Thoracic aorta (tissue), 2 donors: ENCODE measurements around the gene ATP8B1. TPM values are rescaled to one million over a fixed set of nuclear protein-coding genes. Genes with fewer than 3 reads are reported as not detected.
A peak's percentile ranks its signal among the peaks of the same experiment; 100 is the strongest.

Source experiments
- ATAC-seq: fragments of 150-250 bp; one replicate; pipeline ENCODE4 v1.8.0; 2017; ENCODE audit warnings: low read depth; ENCODE audit not compliant: insufficient number of reproducible peaks, low FRiP score
- DNase-seq: peaks from one replicate; pipeline ENCODE4 v3.0.0-alpha.2; 2020; ENCODE audit warnings: low spot score
- H3K27ac ChIP-seq, 2 donors: fragments of 200-600 bp; sonication (generic); 1 replicate in 1 of 2; 2 replicates in 1 of 2; pipeline ENCODE4 v1.5.1; 2016; ENCODE audit warnings: mild to moderate bottlenecking in 2 of 2, moderate library complexity in 2 of 2
- H3K27me3 ChIP-seq: fragments of 200-600 bp; sonication (generic); replicated peaks from 2 replicates; pipeline ENCODE4 v1.6.0; 2016; ENCODE audit warnings: mild to moderate bottlenecking; ENCODE audit not compliant: insufficient read depth
- H3K36me3 ChIP-seq: fragments of 200-600 bp; sonication (generic); one replicate; pipeline ENCODE4 v1.5.1; 2016
- H3K4me1 ChIP-seq, 2 donors: fragments of 200-600 bp; sonication (generic); 1 replicate in 1 of 2; 2 replicates in 1 of 2; pipeline versions ENCODE4 v1.5.1 to v1.6.0; 2016; ENCODE audit warnings: low read depth in 2 of 2, mild to moderate bottlenecking in 1 of 2; ENCODE audit not compliant: control insufficient read depth in 1 of 2
- H3K4me3 ChIP-seq: fragments of 200-600 bp; sonication (generic); 2 replicates; pipeline ENCODE4 v1.5.1; 2016; ENCODE audit warnings: mild to moderate bottlenecking
- H3K9me3 ChIP-seq: fragments of 200-600 bp; sonication (generic); 2 replicates; pipeline ENCODE4 v1.5.1; 2016
- CTCF ChIP-seq: fragments of 200-600 bp; sonication (generic); IDR thresholded peaks from one replicate; pipeline ENCODE4 v1.5.1; 2019; ENCODE audit warnings: antibody characterized with exemption
- total RNA-seq, 2 donors: library from RNA; depleted of rRNA; stranded (reverse); fragments of >200 nt; gene quantifications; one replicate each; pipeline versions ENCODE4 v1.1.0 to v1.2.3, GENCODE V29; 2016

Gene ATP8B1
- total RNA-seq, 2 donors from 2014 or later, result 68.7 to 111 TPM

DNA sequence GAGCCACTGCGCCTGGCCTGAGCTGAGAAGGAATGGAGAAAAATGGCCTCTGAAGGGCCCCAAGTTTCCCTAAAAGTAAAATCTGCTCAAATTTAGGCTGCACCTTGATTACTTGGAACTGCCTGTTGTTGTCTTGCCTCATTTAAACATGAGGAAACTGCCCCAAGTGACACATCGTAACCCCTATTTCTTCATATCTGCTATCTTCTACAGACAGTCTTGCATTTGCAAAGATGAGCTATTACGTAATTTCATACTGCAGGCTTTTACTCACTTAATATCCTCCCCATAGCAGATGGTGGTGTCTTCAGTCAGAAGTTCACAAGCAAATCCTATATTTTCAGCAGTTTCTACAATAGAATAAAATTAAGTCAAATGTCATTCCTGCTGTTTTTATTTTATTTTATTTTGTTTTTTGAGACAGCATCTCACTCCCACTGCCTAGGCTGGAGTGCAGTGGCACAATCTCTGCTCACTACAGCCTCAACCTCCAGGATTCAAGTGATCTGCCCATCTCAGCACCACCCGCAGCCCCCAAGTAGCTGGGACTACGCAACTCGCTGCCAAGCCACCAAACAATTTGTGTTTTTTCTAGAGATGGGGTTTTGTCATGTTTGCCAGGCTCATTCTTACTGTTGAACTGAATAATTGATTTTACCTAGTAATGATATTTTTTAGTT is 136.2 kb downstream of the ATP8B1 start:
- peaks cover 11 to 20% of the 10 kb centered on the region in 2 donors for H3K4me1 ChIP-seq
- no peak for TF ChIP-seq CTCF
- no peak for ATAC-seq
- DNase-seq, result no peak
- H3K36me3 ChIP-seq, result peaks cover 13% of the 10 kb centered on the region
- H3K9me3 ChIP-seq, result no peaks in the 10 kb centered on the region
- H3K27me3 ChIP-seq, result no peaks in the 10 kb centered on the region
- H3K4me3 ChIP-seq, result no peak overlapping the region
- H3K27ac ChIP-seq, result peak overlapping the region; percentile 30 to 32

DNA sequence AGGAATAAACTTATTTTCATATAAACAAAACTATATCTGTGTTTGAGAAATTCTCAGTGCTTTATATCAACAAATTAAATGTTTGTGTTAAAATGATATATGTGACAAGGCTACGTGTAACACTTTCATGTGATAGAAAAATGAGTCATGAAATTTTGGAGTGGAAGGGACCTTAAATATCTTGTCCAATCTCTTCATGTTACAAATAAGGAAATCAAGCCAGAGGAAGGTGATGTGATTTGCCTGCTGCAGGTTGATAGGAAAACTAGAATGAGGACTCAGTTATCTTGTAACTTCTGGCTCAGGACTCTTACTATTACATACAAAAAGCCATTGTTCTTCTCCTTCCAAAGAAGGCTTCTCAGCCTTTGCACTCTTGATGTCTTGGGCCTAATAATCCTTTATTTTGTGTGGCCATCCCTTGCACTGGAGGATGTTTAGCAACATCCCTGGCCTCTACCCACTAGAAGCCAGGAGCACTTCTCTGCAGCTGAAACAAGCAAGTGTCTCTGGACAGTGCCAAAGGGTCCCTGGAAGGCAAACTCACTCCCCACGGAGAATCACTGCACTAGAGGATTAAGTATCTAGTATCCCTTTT is 138.4 kb downstream of the ATP8B1 start:
- no peaks in the 10 kb centered on the region for H3K27me3 ChIP-seq
- peaks cover 15 to 29% of the 10 kb centered on the region in 2 donors for H3K4me1 ChIP-seq
- H3K27ac ChIP-seq, result peak overlapping the region; percentile 6 to 32
- TF ChIP-seq CTCF, result no peak
- H3K36me3 ChIP-seq, result peaks cover 22% of the 10 kb centered on the region
- H3K4me3 ChIP-seq, result no peak overlapping the region
- ATAC-seq (no peak), DNase-seq (no peak)
- H3K9me3 ChIP-seq, result no peaks in the 10 kb centered on the region

DNA sequence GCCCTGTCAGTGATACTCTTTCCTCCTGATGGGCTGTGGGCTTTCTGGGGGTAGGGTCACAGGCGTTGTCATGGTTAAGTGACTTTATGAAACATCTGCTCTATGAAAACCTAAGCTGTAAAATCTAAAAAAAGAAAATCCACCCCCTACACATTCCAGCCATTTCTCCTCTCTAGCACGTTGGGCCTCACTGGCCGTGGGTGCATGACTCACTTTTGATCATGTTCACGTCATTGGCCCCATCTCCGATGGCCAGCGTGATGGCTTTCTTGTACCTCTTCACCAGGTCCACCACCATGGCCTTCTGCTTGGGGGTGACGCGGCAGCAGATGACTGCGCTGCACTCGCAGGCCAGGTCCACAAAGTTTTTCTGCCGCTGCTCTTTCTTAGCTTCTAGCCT is 142.2 kb downstream of the ATP8B1 start:
- Histone ChIP-seq H3K4me3 (no peak overlapping the region), H3K27ac (peak overlapping the region; percentile 26 to 71), H3K4me1 (peaks cover 25 to 43% of the 10 kb centered on the region in 2 donors), H3K36me3 (peaks cover 34% of the 10 kb centered on the region), H3K9me3 (peaks cover 1% of the 10 kb centered on the region), H3K27me3 (no peaks in the 10 kb centered on the region)
- ATAC-seq (no peak), DNase-seq (no peak)
- no peak for TF ChIP-seq CTCF

DNA sequence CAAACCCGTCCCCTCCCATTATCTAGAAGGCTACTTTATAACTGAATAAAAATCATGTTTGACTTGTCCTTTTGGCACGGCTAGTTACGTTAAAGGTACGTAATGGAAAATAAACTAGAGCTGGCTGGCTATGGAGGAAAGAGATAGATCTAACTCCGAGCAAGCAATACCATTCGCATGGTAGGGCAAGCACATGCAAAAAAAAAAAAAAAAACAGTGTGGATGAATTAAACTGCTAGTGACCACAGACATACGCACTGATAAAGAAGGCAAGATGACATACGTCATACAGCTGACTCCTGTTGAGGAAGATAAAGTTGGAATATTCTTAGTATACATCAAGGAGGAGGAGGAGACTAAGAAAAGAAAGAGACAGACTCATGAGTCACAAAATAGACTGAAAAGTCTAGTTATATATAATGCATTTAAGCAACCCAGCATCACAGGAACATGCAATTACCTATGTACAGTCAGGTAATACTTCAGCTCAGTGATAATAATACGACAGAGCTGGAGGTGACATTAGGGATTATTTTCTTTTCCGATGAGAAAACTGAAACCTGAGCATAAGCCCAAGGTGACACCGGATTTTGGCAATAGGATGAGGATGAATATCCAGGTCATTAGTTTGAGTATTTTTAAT is 143.5 kb downstream of the ATP8B1 start:
- Histone ChIP-seq H3K4me3 (no peak overlapping the region), H3K4me1 (peaks cover 17 to 32% of the 10 kb centered on the region in 2 donors), H3K36me3 (peaks cover 46% of the 10 kb centered on the region), H3K9me3 (peaks cover 5% of the 10 kb centered on the region), H3K27me3 (no peaks in the 10 kb centered on the region), H3K27ac (peak overlapping the region; percentile 36 to 71)
- no peak for TF ChIP-seq CTCF
- DNase-seq (no peak), ATAC-seq (no peak)

DNA sequence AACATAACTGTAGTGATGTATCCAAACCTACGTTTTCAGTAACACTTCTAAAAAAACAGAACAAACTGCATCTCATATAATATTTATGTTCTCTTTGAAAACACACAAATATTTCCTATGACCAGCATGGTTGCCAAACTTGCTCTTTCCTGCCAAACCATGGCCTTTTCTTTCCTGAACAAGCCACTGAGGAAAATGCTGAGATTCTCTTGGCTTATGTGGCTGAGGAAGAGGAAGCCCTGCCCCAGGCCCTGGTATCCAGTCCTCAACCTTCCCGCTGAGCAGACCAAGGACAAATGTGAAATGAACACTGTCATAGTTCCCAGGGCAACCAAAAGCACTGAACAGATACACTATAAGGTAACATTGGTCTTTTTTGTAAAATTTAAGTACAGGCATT is 145.6 kb downstream of the ATP8B1 start:
- DNase-seq (no peak), ATAC-seq (no peak)
- Histone ChIP-seq H3K36me3 (peaks cover 39% of the 10 kb centered on the region), H3K4me3 (no peak overlapping the region), H3K27ac (peak overlapping the region; percentile 58 to 71), H3K27me3 (no peaks in the 10 kb centered on the region), H3K9me3 (peaks cover 5% of the 10 kb centered on the region), H3K4me1 (peaks cover 17 to 34% of the 10 kb centered on the region in 2 donors)
- no peak for TF ChIP-seq CTCF
